Measurements from ENCODE around the gene CASK. TPM values are rescaled to one million over a fixed set of nuclear protein-coding genes. Genes with fewer than 3 reads are reported as not detected.

Gene CASK
- total and polyA plus RNA-seq, 9 of the 15 experiments (the other 6 are each of a cell fraction or from before 2014, with no cell fraction given): 1.3 to 7.4 (median 5.2) TPM

DNA sequence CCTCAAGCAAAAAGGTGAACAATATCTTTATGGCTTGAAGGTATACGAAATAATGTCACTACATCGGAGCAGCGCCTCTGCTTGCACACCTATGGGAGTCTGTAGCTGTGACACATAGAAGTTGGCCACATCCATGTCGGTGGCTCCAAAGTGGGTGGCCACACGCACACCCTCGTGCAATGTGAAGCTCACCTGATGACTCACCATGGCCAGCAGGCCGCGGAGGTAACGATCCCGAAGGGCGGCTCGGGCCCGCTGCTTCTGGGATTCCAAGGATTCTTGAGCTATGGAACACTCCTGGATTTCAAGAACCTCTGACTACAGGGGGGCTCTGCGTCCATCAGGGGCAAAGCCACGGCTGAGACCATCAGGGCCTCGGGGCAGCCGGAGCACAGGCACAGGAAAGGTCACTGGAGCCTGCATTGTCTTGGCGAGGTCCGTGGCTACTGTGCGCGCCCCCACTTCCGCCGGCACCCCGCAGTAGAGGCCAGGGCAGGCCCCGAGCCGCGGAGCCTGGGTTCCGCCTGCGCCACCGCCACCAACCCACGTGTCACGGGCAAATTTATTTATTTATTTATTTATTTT is 451.0 kb downstream of the CASK start (continued):
- TF ChIP-seq, protein P1, sequence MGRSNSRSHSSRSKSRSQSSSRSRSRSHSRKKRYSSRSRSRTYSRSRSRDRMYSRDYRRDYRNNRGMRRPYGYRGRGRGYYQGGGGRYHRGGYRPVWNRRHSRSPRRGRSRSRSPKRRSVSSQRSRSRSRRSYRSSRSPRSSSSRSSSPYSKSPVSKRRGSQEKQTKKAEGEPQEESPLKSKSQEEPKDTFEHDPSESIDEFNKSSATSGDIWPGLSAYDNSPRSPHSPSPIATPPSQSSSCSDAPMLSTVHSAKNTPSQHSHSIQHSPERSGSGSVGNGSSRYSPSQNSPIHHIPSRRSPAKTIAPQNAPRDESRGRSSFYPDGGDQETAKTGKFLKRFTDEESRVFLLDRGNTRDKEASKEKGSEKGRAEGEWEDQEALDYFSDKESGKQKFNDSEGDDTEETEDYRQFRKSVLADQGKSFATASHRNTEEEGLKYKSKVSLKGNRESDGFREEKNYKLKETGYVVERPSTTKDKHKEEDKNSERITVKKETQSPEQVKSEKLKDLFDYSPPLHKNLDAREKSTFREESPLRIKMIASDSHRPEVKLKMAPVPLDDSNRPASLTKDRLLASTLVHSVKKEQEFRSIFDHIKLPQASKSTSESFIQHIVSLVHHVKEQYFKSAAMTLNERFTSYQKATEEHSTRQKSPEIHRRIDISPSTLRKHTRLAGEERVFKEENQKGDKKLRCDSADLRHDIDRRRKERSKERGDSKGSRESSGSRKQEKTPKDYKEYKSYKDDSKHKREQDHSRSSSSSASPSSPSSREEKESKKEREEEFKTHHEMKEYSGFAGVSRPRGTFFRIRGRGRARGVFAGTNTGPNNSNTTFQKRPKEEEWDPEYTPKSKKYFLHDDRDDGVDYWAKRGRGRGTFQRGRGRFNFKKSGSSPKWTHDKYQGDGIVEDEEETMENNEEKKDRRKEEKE (IDR thresholded peaks at IDR 0.05; ENCODE audit: borderline replicate concordance in 1 of 2, control insufficient read depth in 1 of 2, low read depth in 2 of 2, low read length in 1 of 2): no peak
- no peak for TF ChIP-seq MCM7 (IDR thresholded peaks at IDR 0.05)
- TF ChIP-seq NFIX (CRISPR knock-in tag; IDR thresholded peaks at IDR 0.05; ENCODE audit: low read depth): no peak

DNA sequence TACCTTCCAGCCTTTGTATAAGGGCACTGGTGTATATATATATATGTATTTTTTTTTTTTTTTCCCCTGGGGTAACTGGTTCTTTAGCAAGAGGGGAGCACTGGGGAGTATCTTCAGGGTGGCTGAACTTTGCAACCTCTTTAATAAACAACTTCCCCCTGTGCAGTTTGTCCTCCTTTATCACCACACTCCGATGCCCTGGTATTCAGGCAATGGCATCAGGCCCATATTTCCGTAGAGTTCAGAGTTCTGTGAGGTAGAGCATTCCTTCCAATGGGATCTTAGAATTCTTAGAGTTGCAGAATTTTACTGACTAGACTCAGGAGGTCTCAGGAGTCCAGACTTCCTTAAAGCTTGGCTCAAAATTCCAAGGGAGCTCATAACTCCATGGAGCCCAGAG is 451.6 kb downstream of the CASK start:
- H3K9me1 ChIP-seq (ENCODE audit: control insufficient read depth, insufficient read depth, low read length): no peaks in the 10 kb centered on the region
- in situ Hi-C loops (cut with MboI): no loop called here
- no peaks in the 10 kb centered on the region for H3K9me3 ChIP-seq (replicated peaks; ENCODE audit: control insufficient read depth, insufficient read depth, low read depth, low read length)
- no peak overlapping the region for H3K4me3 ChIP-seq
- H4K20me1 ChIP-seq (replicated peaks; ENCODE audit: control insufficient read depth, insufficient read depth, low read length): no peaks in the 10 kb centered on the region
- no peak overlapping the region for H3K9ac ChIP-seq (ENCODE audit: insufficient read depth in 1 of 2, low read depth in 2 of 2, low read length in 2 of 2)
- no peaks in the 10 kb centered on the region for H3K79me2 ChIP-seq (ENCODE audit: control insufficient read depth, insufficient read depth, low read length)
- ChIA-PET POLR2A (no interaction called here), CTCF (ENCODE audit: low intra/inter-chr PET ratio) (no interaction called here)
- no peaks in the 10 kb centered on the region for H3K36me3 ChIP-seq (ENCODE audit: control insufficient read depth, insufficient read depth, low read length)
- DNase-seq (ENCODE audit: extremely low read depth in 1 of 4, low spot score in 3 of 4): no peak
- H3K4me2 ChIP-seq (ENCODE audit: insufficient read depth, low read length): no peak overlapping the region
- FAIRE-seq: no peak
- no peaks in the 10 kb centered on the region; a peak in 1 of 5 replicates for H3K4me1 ChIP-seq (replicated peaks in 1 of 2; ENCODE audit: control insufficient read depth in 2 of 2, insufficient read depth in 2 of 2, low read length in 2 of 2)
- H2AFZ ChIP-seq (ENCODE audit: low read depth, low read length): no peak overlapping the region
- intact Hi-C loops (cut with micrococcal nuclease): no loop called here
- peaks cover 0 to 6% of the 10 kb centered on the region in 2 experiments; a peak in 2 of 5 replicates for H3K27me3 ChIP-seq (ENCODE audit: control insufficient read depth in 2 of 2, insufficient read depth in 2 of 2, low read length in 2 of 2)
- no TSS peak for BruUV-seq (replicated peaks)
- WGBS (ENCODE audit: insufficient coverage, low coverage, missing lambda C conversion rate): 7% methylated on average over 2 of the region's 2 CpGs
- no peak for ATAC-seq
- no peak overlapping the region for H3K27ac ChIP-seq (ENCODE audit: extremely low read depth, low read depth, low read length)
- TF ChIP-seq SMARCA4 (IDR thresholded peaks at IDR 0.05): no peak
- TF ChIP-seq, protein P2, sequence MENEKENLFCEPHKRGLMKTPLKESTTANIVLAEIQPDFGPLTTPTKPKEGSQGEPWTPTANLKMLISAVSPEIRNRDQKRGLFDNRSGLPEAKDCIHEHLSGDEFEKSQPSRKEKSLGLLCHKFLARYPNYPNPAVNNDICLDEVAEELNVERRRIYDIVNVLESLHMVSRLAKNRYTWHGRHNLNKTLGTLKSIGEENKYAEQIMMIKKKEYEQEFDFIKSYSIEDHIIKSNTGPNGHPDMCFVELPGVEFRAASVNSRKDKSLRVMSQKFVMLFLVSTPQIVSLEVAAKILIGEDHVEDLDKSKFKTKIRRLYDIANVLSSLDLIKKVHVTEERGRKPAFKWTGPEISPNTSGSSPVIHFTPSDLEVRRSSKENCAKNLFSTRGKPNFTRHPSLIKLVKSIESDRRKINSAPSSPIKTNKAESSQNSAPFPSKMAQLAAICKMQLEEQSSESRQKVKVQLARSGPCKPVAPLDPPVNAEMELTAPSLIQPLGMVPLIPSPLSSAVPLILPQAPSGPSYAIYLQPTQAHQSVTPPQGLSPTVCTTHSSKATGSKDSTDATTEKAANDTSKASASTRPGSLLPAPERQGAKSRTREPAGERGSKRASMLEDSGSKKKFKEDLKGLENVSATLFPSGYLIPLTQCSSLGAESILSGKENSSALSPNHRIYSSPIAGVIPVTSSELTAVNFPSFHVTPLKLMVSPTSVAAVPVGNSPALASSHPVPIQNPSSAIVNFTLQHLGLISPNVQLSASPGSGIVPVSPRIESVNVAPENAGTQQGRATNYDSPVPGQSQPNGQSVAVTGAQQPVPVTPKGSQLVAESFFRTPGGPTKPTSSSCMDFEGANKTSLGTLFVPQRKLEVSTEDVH (IDR thresholded peaks at IDR 0.05; ENCODE audit: low read depth, partially characterized antibody): no peak
- no peak for TF ChIP-seq KLF13 (tag; IDR thresholded peaks at IDR 0.05; ENCODE audit: borderline replicate concordance, low read depth)
- TF ChIP-seq SMARCA5 (IDR thresholded peaks at IDR 0.05): no peak
- TF ChIP-seq ZNF274 (IDR thresholded peaks at IDR 0.05; ENCODE audit: borderline replicate concordance, low read depth, low read length): no peak
- no peak for TF ChIP-seq ARNT (IDR thresholded peaks at IDR 0.05)
- TF ChIP-seq, protein P3, sequence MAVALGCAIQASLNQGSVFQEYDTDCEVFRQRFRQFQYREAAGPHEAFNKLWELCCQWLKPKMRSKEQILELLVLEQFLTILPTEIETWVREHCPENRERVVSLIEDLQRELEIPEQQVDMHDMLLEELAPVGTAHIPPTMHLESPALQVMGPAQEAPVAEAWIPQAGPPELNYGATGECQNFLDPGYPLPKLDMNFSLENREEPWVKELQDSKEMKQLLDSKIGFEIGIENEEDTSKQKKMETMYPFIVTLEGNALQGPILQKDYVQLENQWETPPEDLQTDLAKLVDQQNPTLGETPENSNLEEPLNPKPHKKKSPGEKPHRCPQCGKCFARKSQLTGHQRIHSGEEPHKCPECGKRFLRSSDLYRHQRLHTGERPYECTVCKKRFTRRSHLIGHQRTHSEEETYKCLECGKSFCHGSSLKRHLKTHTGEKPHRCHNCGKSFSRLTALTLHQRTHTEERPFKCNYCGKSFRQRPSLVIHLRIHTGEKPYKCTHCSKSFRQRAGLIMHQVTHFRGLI (CRISPR knock-in tag; IDR thresholded peaks at IDR 0.05): no peak
- TF ChIP-seq PTRF (tag; IDR thresholded peaks at IDR 0.05): no peak
- TF ChIP-seq MLLT1 (IDR thresholded peaks at IDR 0.05): no peak
